H1 (cell line): ENCODE measurements around the gene ODAD3. TPM values are rescaled to one million over a fixed set of nuclear protein-coding genes. Genes with fewer than 3 reads are reported as not detected.
A peak's percentile ranks its signal among the peaks of the same experiment; 100 is the strongest.

ENCODE experiments used
- CTCF ChIA-PET: fragments of 300-600 bp; sonication (Branson Sonifier 250); formaldehyde crosslinking; loops from one replicate; lab custom pipeline; 2021; ENCODE audit not compliant: partially characterized antibody; lab: Charles Lee
- POLR2A ChIA-PET: fragments of 300-600 bp; sonication (Branson Sonifier 250); formaldehyde crosslinking; loops from one replicate; lab custom pipeline; 2021; ENCODE audit warnings: inconsistent platforms; ENCODE audit not compliant: partially characterized antibody; lab: Charles Lee
- DNase-seq, 2 experiments: peaks; one replicate each; pipeline versions ENCODE4 v3.0.0 to v3.0.0-alpha.2; 2010 to 2022; ENCODE audit warnings: low spot score in 2 of 2, low read depth in 1 of 2, mixed read lengths in 1 of 2
- FAIRE-seq: peaks from 2 replicates; lab custom pipeline; 2011; peaks lifted over from hg19 to GRCh38; lab: Jason Lieb, UNC
- H2AFZ ChIP-seq: 2 replicates; pipeline ENCODE4 v1.8.1; 2012; ENCODE audit warnings: low read length, inconsistent platforms
- H2AK5ac ChIP-seq: 2 replicates; pipeline ENCODE4 v1.6.1; 2013; ENCODE audit warnings: low read depth, low read length
- H2BK120ac ChIP-seq: replicated peaks from 2 replicates; pipeline ENCODE3; 2013; ENCODE audit warnings: low read depth, low read length, inconsistent platforms
- H2BK12ac ChIP-seq: 2 replicates; pipeline ENCODE4 v1.6.1; 2013; ENCODE audit warnings: low read depth, low read length
- H2BK15ac ChIP-seq: 2 replicates; pipeline ENCODE4 v1.6.1; 2013; ENCODE audit warnings: low read length
- H2BK20ac ChIP-seq: 2 replicates; pipeline ENCODE4 v1.6.1; 2013; ENCODE audit warnings: low read length
- H2BK5ac ChIP-seq: 2 replicates; pipeline ENCODE4 v1.6.1; 2013; ENCODE audit warnings: low read depth, low read length
- H3K14ac ChIP-seq: 2 replicates; pipeline ENCODE4 v1.6.1; 2013; ENCODE audit warnings: inconsistent platforms; ENCODE audit not compliant: insufficient read length
- H3K18ac ChIP-seq: 2 replicates; pipeline ENCODE4 v1.6.1; 2013; ENCODE audit warnings: low read length; ENCODE audit errors: extremely low read depth
- H3K23ac ChIP-seq: 2 replicates; pipeline ENCODE4 v1.6.1; 2013; ENCODE audit warnings: inconsistent platforms; ENCODE audit not compliant: insufficient read length
- H3K23me2 ChIP-seq: 2 replicates; pipeline ENCODE4 v1.6.1; 2013; ENCODE audit warnings: low read depth, low read length
- H3K27ac ChIP-seq: 2 replicates; pipeline ENCODE4 v1.6.1; 2011; ENCODE audit warnings: low read depth, low read length, inconsistent platforms
- H3K27me3 ChIP-seq, 4 experiments: replicated peaks in 1 of 4; 1 replicate in 1 of 4; 2 replicates in 3 of 4; pipeline versions ENCODE4 v1.6.1 to v1.8.1; 2011 to 2013; ENCODE audit warnings: low read length in 3 of 4, mild to moderate bottlenecking in 3 of 4, inconsistent platforms in 2 of 4, mixed read lengths in 2 of 4, moderate library complexity in 1 of 4; ENCODE audit not compliant: control insufficient read depth in 3 of 4, insufficient read depth in 3 of 4; ENCODE audit errors: extremely low read depth in 1 of 4
- H3K36me3 ChIP-seq, 4 experiments: 2 replicates each; pipeline versions ENCODE4 v1.6.1 to v1.8.1; 2011 to 2013; ENCODE audit warnings: mild to moderate bottlenecking in 4 of 4, low read length in 3 of 4, moderate library complexity in 2 of 4, control low read depth in 1 of 4, inconsistent platforms in 1 of 4; ENCODE audit not compliant: insufficient read depth in 4 of 4, control insufficient read depth in 2 of 4
- H3K4ac ChIP-seq: replicated peaks from 2 replicates; pipeline ENCODE3; 2013; ENCODE audit warnings: low read length, low read depth, mixed read lengths, inconsistent platforms; ENCODE audit not compliant: insufficient read length
- H3K4me1 ChIP-seq, 4 experiments: replicated peaks in 1 of 4; 1 replicate in 1 of 4; 2 replicates in 3 of 4; pipeline versions ENCODE4 v1.6.1 to v1.8.1; 2011 to 2013; ENCODE audit warnings: low read length in 3 of 4, inconsistent platforms in 2 of 4, mixed read lengths in 1 of 4; ENCODE audit not compliant: insufficient read depth in 4 of 4, control insufficient read depth in 3 of 4
- H3K4me2 ChIP-seq, 2 experiments: 2 replicates each; pipeline versions ENCODE4 v1.6.1 to v1.8.1; 2011 to 2013; ENCODE audit warnings: low read depth in 2 of 2, low read length in 2 of 2, control low read depth in 1 of 2, inconsistent platforms in 1 of 2, mild to moderate bottlenecking in 1 of 2; ENCODE audit not compliant: insufficient read depth in 1 of 2
- H3K4me3 ChIP-seq, 4 experiments: fragments of 200-600, 300-600 bp in 1 of 4; sonication (generic), shearing (Covaris generic), sonication (Bioruptor Twin) in 1 of 4; 2 replicates each; pipeline versions ENCODE4 v1.5.1 to v1.8.1; 2011 to 2016; ENCODE audit warnings: low read length in 4 of 4, low read depth in 3 of 4, control low read depth in 2 of 4, inconsistent platforms in 2 of 4, mild to moderate bottlenecking in 2 of 4, mixed read lengths in 1 of 4, moderate library complexity in 1 of 4; ENCODE audit not compliant: insufficient read depth in 2 of 4; ENCODE audit errors: extremely low read depth in 1 of 4
- H3K56ac ChIP-seq: replicated peaks from 2 replicates; pipeline ENCODE3; 2013; ENCODE audit warnings: low read depth, mild to moderate bottlenecking, mixed read lengths, low read length, inconsistent platforms; ENCODE audit not compliant: insufficient read length
- H3K79me1 ChIP-seq: 2 replicates; pipeline ENCODE4 v1.6.1; 2013; ENCODE audit warnings: low read depth, low read length, control low read depth
- H3K79me2 ChIP-seq, 2 experiments: 2 replicates each; pipeline versions ENCODE4 v1.6.1 to v1.8.1; 2012 to 2013; ENCODE audit warnings: low read length in 2 of 2, mild to moderate bottlenecking in 2 of 2, inconsistent platforms in 1 of 2; ENCODE audit not compliant: insufficient read depth in 2 of 2, control insufficient read depth in 1 of 2
- H3K9ac ChIP-seq, 4 experiments: replicated peaks in 1 of 4; 1 replicate in 1 of 4; 2 replicates in 3 of 4; pipeline versions ENCODE4 v1.6.1 to v1.8.1; 2011 to 2013; ENCODE audit warnings: low read depth in 3 of 4, low read length in 3 of 4, control low read depth in 2 of 4, mild to moderate bottlenecking in 2 of 4, moderate library complexity in 2 of 4, inconsistent platforms in 1 of 4; ENCODE audit errors: extremely low read depth in 1 of 4
- H3K9me3 ChIP-seq, 2 experiments: 2 replicates each; pipeline versions ENCODE4 v1.6.1 to v1.8.1; 2012 to 2013; ENCODE audit warnings: mild to moderate bottlenecking in 2 of 2, moderate library complexity in 2 of 2, control low read depth in 1 of 2, inconsistent platforms in 1 of 2, low read depth in 1 of 2, low read length in 1 of 2, mixed read lengths in 1 of 2; ENCODE audit not compliant: insufficient read depth in 2 of 2
- H4K20me1 ChIP-seq, 2 experiments: replicated peaks in 1 of 2; 2 replicates each; pipeline versions ENCODE3 to v1.8.1; 2011 to 2013; ENCODE audit warnings: inconsistent platforms in 2 of 2, low read length in 2 of 2, mild to moderate bottlenecking in 1 of 2; ENCODE audit not compliant: insufficient read depth in 2 of 2, control insufficient read depth in 1 of 2
- H4K5ac ChIP-seq: 2 replicates; pipeline ENCODE4 v1.6.1; 2013; ENCODE audit warnings: low read length, low read depth, mixed read lengths, inconsistent platforms; ENCODE audit not compliant: insufficient read length
- H4K8ac ChIP-seq: 2 replicates; pipeline ENCODE4 v1.8.0; 2013; ENCODE audit warnings: mild to moderate bottlenecking, moderate library complexity, low read length, inconsistent platforms; ENCODE audit not compliant: insufficient read depth; ENCODE audit errors: extremely low read depth
- H4K91ac ChIP-seq: replicated peaks from 2 replicates; pipeline ENCODE3; 2013; ENCODE audit warnings: low read length, mixed read lengths, inconsistent platforms; ENCODE audit not compliant: insufficient read length
- BRCA1 ChIP-seq: IDR thresholded peaks from 2 replicates; pipeline ENCODE4 v1.6.1; 2012; ENCODE audit warnings: low read depth, low read length, improper control_type of control experiment
- KDM4A ChIP-seq: IDR thresholded peaks from one replicate; pipeline ENCODE4 v1.7.1; 2012; ENCODE audit warnings: low read depth, mild to moderate bottlenecking, moderate library complexity, low read length, inconsistent platforms; ENCODE audit not compliant: severe bottlenecking
- POLR2A ChIP-seq, 2 experiments: IDR thresholded peaks; 1 replicate in 1 of 2; 2 replicates in 1 of 2; pipeline ENCODE4 v1.6.1; 2011; ENCODE audit warnings: low read depth in 2 of 2, low read length in 2 of 2, mild to moderate bottlenecking in 2 of 2; ENCODE audit errors: control extremely low read depth in 1 of 2
- WGBS, 2 experiments: shearing (Covaris generic) in 1 of 2; methylation state at CpG; one replicate each; pipeline versions ENCODE4 v1.1.6 to v1.1.7; 2013 to 2015; ENCODE audit warnings: low lambda C conversion rate in 2 of 2, mixed read lengths in 2 of 2, inconsistent platforms in 1 of 2, low coverage in 1 of 2, missing lambda C conversion rate in 1 of 2; ENCODE audit not compliant: insufficient replicate concordance in 2 of 2, insufficient coverage in 1 of 2, insufficient read length in 1 of 2; ENCODE audit errors: extremely low coverage in 1 of 2, missing lambda C conversion rate in 1 of 2; 5-methylcytosine and 5-hydroxymethylcytosine counted together
- polyA plus RNA-seq, 7 experiments: library from polyadenylated mRNA; depleted of rRNA in 3 of 7; stranded (reverse) in 5 of 7; unstranded in 2 of 7; fragments of >200 nt in 5 of 7; fragments of 200-250 nt in 2 of 7; gene quantifications; 1 replicate in 5 of 7; 2 replicates in 1 of 7; 4 replicates in 1 of 7; pipeline versions ENCODE4 v1.2.1 to v1.2.3, GENCODE V29; 2011 to 2013; ENCODE audit warnings: missing spikeins in 2 of 7, mixed read lengths in 2 of 7
- total RNA-seq: library from RNA; stranded (reverse); fragmentation: NEBNext Ultra II Directional; extraction: Animal tissue kit (Norgen Biotek cat#: 25700); gene quantifications from 2 replicates; pipeline ENCODE4 v1.2.1, GENCODE V29; 2021

The ODAD3 gene
- total and polyA plus RNA-seq, 2 of the 8 experiments (the other 6 are each of a cell fraction or from before 2014, with no cell fraction given) = 2.1 to 2.2 TPM

GRCh38 chr19:11435833-11436313 is 952 bp upstream of the ODAD3 start:
- no peak overlapping the region for H2BK20ac ChIP-seq
- POLR2A ChIA-PET = interaction anchor here (1.0 to 2.8 kb wide), 13 partner anchors 8 to 73 kb away, joined by 3 to 15 read pairs (median 6); partner anchors contain the start of genes RGL3 and SWSAP1

More at GRCh38 chr19:11435833-11436313, 952 bp upstream of the ODAD3 start:
- Histone ChIP-seq H3K4me1 (peaks cover 0 to 13% (median 7%) of the 10 kb centered on the region in 4 experiments; a peak in 5 of 7 replicates), H4K5ac (peak overlapping the region; percentile 81), H3K4me2 (peak overlapping the region; percentile 76 to 91), H3K79me1 (no peaks in the 10 kb centered on the region; the same call in none of the 2 replicates), H4K8ac (peak overlapping the region; percentile 95), H3K14ac (no peak overlapping the region), H4K91ac (peak overlapping the region; percentile 85), H2BK120ac (peak overlapping the region; percentile 69), H2BK12ac (peak overlapping the region; percentile 50; the same call in 1 of the 2 replicates), H3K23me2 (peaks cover 7% of the 10 kb centered on the region), H3K9ac (peak overlapping the region; percentile 76 to 97 (median 96)), H3K36me3 (peaks cover 11 to 24% (median 17%) of the 10 kb centered on the region in 4 experiments; a peak in 7 of 8 replicates), H4K20me1 (peaks cover 0 to 5% of the 10 kb centered on the region in 2 experiments), H3K27me3 (no peaks in the 10 kb centered on the region), H3K23ac (no peak overlapping the region), H3K4me3 (peak overlapping the region; percentile 86 to 99 (median 93)), H3K79me2 (peaks cover 0 to 16% of the 10 kb centered on the region in 2 experiments; a peak in 2 of 4 replicates), H3K18ac (peak overlapping the region; percentile 60; the same call in 1 of the 2 replicates), H2AK5ac (peak overlapping the region; percentile 3; the same call in 1 of the 2 replicates), H3K27ac (peak overlapping the region; percentile 91), H3K56ac (peak overlapping the region; percentile 87), H3K9me3 (no peaks in the 10 kb centered on the region), H2BK5ac (peak overlapping the region; percentile 97), H3K4ac (peak overlapping the region; percentile 92), H2AFZ (no peak overlapping the region), H2BK15ac (no peak overlapping the region)
- CTCF ChIA-PET = interaction anchor here (0.6 to 13.0 kb wide), 15 partner anchors 8 to 1639 kb away, joined by 3 to 192 read pairs (median 4); partner anchors contain the start of genes EPOR and SWSAP1
- DNase-seq (no peak), FAIRE-seq (no peak)
- 12% methylated on average over 21 of the region's 21 CpGs; no CpG with 5 or more reads in 1 of the 2 experiments for WGBS, 2 experiments
- TF ChIP-seq KDM4A = peak; percentile 30
- peak in 1 of 2 experiments; percentile 15; a peak in 1 of 3 replicates for TF ChIP-seq POLR2A (IDR thresholded peaks at IDR 0.05; ENCODE audit: control extremely low read depth in 1 of 2, low read depth in 2 of 2, low read length in 2 of 2)
- TF ChIP-seq BRCA1 = no peak
